PC-9 (cell line): ENCODE measurements around the gene SOX1.

Experiments
- CTCF ChIP-seq: fragments of 200-600 bp; sonication (generic); conservative IDR thresholded peaks from 2 replicates; pipeline ENCODE4 v1.6.1; 2017; ENCODE audit warnings: mixed run types, antibody characterized with exemption, mild to moderate bottlenecking, moderate library complexity
- EZH2 ChIP-seq: fragments of 200-600 bp; sonication (generic); IDR thresholded peaks from 2 replicates; pipeline ENCODE4 v1.8.0; 2017; ENCODE audit warnings: antibody characterized with exemption, low read depth

DNA sequence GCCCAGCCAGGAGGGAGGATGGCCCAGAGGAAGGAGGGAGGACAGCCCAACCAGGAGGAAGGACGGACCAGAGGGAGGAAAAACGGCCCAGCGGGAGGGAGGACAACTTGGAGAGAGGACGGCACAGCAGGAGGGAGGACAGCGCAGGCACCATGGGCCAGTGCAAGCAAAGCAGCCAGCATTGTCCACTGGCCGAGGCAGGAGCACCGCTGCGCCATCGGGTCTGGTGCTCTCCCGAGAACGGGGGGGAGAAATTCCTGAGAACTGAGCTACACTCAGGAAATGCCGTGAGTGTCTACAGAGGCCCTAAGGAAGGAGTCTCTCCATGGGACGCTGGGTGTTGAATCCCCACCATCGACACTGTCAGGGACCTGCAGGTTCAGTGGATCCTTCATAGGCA lies 38.5 kb upstream of the SOX1 start:
- TF ChIP-seq EZH2 (no peak), CTCF (no peak)
